Measurements from ENCODE around the gene MCM6. TPM values are rescaled to one million over a fixed set of nuclear protein-coding genes. Genes with fewer than 3 reads are reported as not detected.

The MCM6 gene
- total RNA-seq, result 32.8 and 34.6 TPM in 2 replicates

GRCh38 chr2:135876066-135876711, at the start of gene MCM6:
TSS of gene MCM6 (minus strand) at chr2:135876443. CDS start at chr2:135876365, 78 bp downstream.

GRCh38 chr2:135836596-135837270, 39.5 kb downstream of the MCM6 start, which contains the start of gene LCT:
TSS of gene LCT (minus strand) at chr2:135837184. CDS start at chr2:135837169, 15 bp downstream.

Other genes with a start within 250 kb of the MCM6 start
- 40.2 and 51.4 TPM in 2 replicates for gene UBXN4, start 134.6 kb downstream of the MCM6 start, total RNA-seq
- not detected in 2 replicates for gene LCT, start 39.3 kb downstream of the MCM6 start, total RNA-seq
- 54.5 and 61.3 TPM in 2 replicates for gene DARS1, start 109.2 kb upstream of the MCM6 start, total RNA-seq
- 17.1 and 17.2 TPM in 2 replicates for gene CXCR4, start 241.7 kb upstream of the MCM6 start, total RNA-seq

Measured in mammary microvascular endothelial cell (primary cell).